ENCODE results near the gene PRRT3. TPM values are rescaled to one million over a fixed set of nuclear protein-coding genes. Genes with fewer than 3 reads are reported as not detected.

PRRT3 gene
- total RNA-seq, 1 experiment from 2014 or later = 0.90 TPM

DNA sequence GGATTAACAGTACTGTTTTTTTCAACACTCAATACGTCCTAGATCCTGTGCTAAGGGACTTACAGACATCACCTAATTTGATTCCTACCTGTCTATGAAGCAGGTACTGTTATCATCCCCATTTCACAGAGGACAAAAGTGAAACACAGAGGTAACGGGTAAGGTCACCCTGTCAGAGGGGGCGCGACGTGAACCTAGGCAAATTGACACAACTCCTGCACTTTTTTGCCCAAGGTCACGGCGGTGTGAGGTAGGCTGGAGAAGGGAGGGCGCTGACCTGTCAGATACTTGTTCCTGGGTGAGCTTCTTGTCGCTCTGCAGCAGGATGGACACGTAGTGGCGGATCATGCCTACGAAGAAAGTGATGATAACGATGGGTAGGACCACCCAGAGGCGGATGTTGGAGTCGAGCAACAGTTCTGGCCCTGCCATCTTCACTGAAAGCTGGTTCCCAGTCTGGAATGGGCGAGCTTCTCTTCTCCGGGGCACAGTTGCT lies 34.1 kb upstream of the PRRT3 start:
- no peaks in the 10 kb centered on the region for H3K9me3 ChIP-seq (ENCODE audit: insufficient read depth, low read depth)
- H3K79me2 ChIP-seq (ENCODE audit: low read depth) = peaks cover 68% of the 10 kb centered on the region
- H3K36me3 ChIP-seq (ENCODE audit: low read depth) = no peaks in the 10 kb centered on the region
- intact Hi-C loops (cut with micrococcal nuclease; ENCODE audit: unreplicated experiment) = no loop called here
- DNase-seq = no peak
- peak overlapping the region; percentile 76 for H2AFZ ChIP-seq
- ChIA-PET POLR2A (ENCODE audit: unreplicated experiment) (interaction anchor here (0.6 to 0.7 kb wide), 2 partner anchors 66 to 177 kb away, joined by 3 read pairs; no protein-coding TSS in a partner anchor), CTCF (no interaction called here)
- TF ChIP-seq EZH2 (IDR thresholded peaks at IDR 0.05; ENCODE audit: low read depth) = no peak
- TF ChIP-seq CTCF (conservative IDR thresholded peaks at IDR 0.05) = no peak
- peaks cover 7% of the 10 kb centered on the region for H3F3A ChIP-seq (ENCODE audit: insufficient read depth, low read depth)
- no peak overlapping the region for H3K27ac ChIP-seq
- peak overlapping the region; percentile 93 for H3K4me2 ChIP-seq
- BruUV-seq (replicated peaks) = TSS peak; percentile 43
- no peaks in the 10 kb centered on the region for H4K20me1 ChIP-seq (ENCODE audit: insufficient read depth)
- peak overlapping the region; percentile 81 for H3K4me3 ChIP-seq
- H3K27me3 ChIP-seq (ENCODE audit: insufficient read depth, low read depth) = no peaks in the 10 kb centered on the region
- no peaks in the 10 kb centered on the region for H3K9me2 ChIP-seq (ENCODE audit: insufficient read depth)
- peaks cover 20% of the 10 kb centered on the region for H3K4me1 ChIP-seq (replicated peaks; ENCODE audit: insufficient read depth)

DNA sequence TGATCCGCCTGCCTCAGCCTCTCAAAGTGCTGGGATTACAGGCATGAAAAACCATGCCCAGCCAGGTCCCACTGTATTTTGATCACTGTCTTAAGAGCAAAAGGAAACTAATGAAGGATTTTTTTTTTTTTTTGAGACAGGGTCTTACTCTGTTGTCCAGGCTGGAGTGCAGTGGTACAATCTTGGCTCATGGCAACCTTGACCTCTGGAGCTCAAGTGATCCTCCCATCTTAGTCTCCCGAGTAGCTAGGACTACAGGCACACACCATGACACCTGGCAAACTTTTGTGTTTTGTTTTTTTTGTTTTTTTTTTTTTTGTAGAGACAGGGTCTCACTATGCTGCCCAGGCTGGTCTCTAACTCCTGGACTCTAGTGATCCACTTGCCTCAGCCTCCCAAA lies 28.0 kb upstream of the PRRT3 start:
- Histone ChIP-seq H3F3A (ENCODE audit: insufficient read depth, low read depth) (peaks cover 19% of the 10 kb centered on the region), H3K27me3 (ENCODE audit: insufficient read depth, low read depth) (no peaks in the 10 kb centered on the region), H2AFZ (no peak overlapping the region), H3K27ac (no peak overlapping the region), H3K79me2 (ENCODE audit: low read depth) (peaks cover 43% of the 10 kb centered on the region), H3K36me3 (ENCODE audit: low read depth) (peaks cover 6% of the 10 kb centered on the region; the same call in 1 of the 2 replicates), H3K4me1 (replicated peaks; ENCODE audit: insufficient read depth) (peaks cover 31% of the 10 kb centered on the region), H3K9me2 (ENCODE audit: insufficient read depth) (no peaks in the 10 kb centered on the region), H3K9me3 (ENCODE audit: insufficient read depth, low read depth) (no peaks in the 10 kb centered on the region), H4K20me1 (ENCODE audit: insufficient read depth) (no peaks in the 10 kb centered on the region), H3K4me2 (no peak overlapping the region), H3K4me3 (no peak overlapping the region)
- DNase-seq = no peak
- ChIA-PET POLR2A (ENCODE audit: unreplicated experiment) (no interaction called here), CTCF (no interaction called here)
- no TSS peak for BruUV-seq (replicated peaks)
- intact Hi-C loops (cut with micrococcal nuclease; ENCODE audit: unreplicated experiment) = no loop called here
- TF ChIP-seq CTCF (conservative IDR thresholded peaks at IDR 0.05) = no peak
- no peak for TF ChIP-seq EZH2 (IDR thresholded peaks at IDR 0.05; ENCODE audit: low read depth)

- Histone ChIP-seq H3F3A (ENCODE audit: insufficient read depth, low read depth) (peaks cover 19% of the 10 kb centered on the region), H2AFZ (no peak overlapping the region), H3K4me2 (no peak overlapping the region), H4K20me1 (ENCODE audit: insufficient read depth) (no peaks in the 10 kb centered on the region), H3K27ac (peak overlapping the region; percentile 18; the same call in 1 of the 2 replicates), H3K36me3 (ENCODE audit: low read depth) (peaks cover 12% of the 10 kb centered on the region; the same call in 1 of the 2 replicates), H3K4me1 (replicated peaks; ENCODE audit: insufficient read depth) (peaks cover 26% of the 10 kb centered on the region), H3K9me2 (ENCODE audit: insufficient read depth) (no peaks in the 10 kb centered on the region), H3K79me2 (ENCODE audit: low read depth) (peaks cover 33% of the 10 kb centered on the region), H3K27me3 (ENCODE audit: insufficient read depth, low read depth) (no peaks in the 10 kb centered on the region), H3K9me3 (ENCODE audit: insufficient read depth, low read depth) (no peaks in the 10 kb centered on the region), H3K4me3 (no peak overlapping the region)
- ChIA-PET CTCF (interaction anchor here (0.7 kb wide), 1 partner anchor 11 kb away, joined by 9 read pairs; no protein-coding TSS in a partner anchor), POLR2A (ENCODE audit: unreplicated experiment) (no interaction called here)
- intact Hi-C loops (cut with micrococcal nuclease; ENCODE audit: unreplicated experiment) = no loop called here
- DNase-seq = no peak
- no TSS peak for BruUV-seq (replicated peaks)
- TF ChIP-seq CTCF (conservative IDR thresholded peaks at IDR 0.05) (no peak), EZH2 (IDR thresholded peaks at IDR 0.05; ENCODE audit: low read depth) (no peak)
Observed at GRCh38 chr3:9978710-9979305, 26.6 kb upstream of the PRRT3 start.

Measured in PC-9 (cell line).